Left ventricle myocardium inferior (tissue), 1 donor: ENCODE data around the gene GRIN2C. TPM values are rescaled to one million over a fixed set of nuclear protein-coding genes. Genes with fewer than 3 reads are reported as not detected.

Experiments
- DNase-seq: peaks from one replicate; pipeline ENCODE4 v3.0.0-alpha.2; 2020
- H3K27ac ChIP-seq: fragments of 200-600 bp; replicated peaks from 2 replicates; pipeline ENCODE4 v1.8.0; 2021
- H3K27me3 ChIP-seq: fragments of 200-600 bp; 2 replicates; pipeline ENCODE4 v1.8.0; 2021; ENCODE audit warnings: low read depth
- H3K36me3 ChIP-seq: fragments of 200-600 bp; 2 replicates; pipeline ENCODE4 v1.8.0; 2021
- H3K4me1 ChIP-seq: fragments of 200-600 bp; 2 replicates; pipeline ENCODE4 v1.8.0; 2021
- H3K4me3 ChIP-seq: fragments of 200-600 bp; 2 replicates; pipeline ENCODE4 v1.8.0; 2021; ENCODE audit warnings: mild to moderate bottlenecking, moderate library complexity
- H3K9me3 ChIP-seq: fragments of 200-600 bp; replicated peaks from 2 replicates; pipeline ENCODE4 v1.8.0; 2021
- intact Hi-C: fragments of 100-400 bp; cut with micrococcal nuclease; formaldehyde crosslinking; loops from one replicate; pipeline ENCODE4 v1.11.0; 2022
- total RNA-seq: library from RNA; stranded (reverse); fragmentation: NEBNext Ultra II Directional; extraction: Animal tissue kit (Norgen Biotek cat#: 25700); gene quantifications from one replicate; pipeline ENCODE4 v1.2.1, GENCODE V29; 2021
- TF ChIP-seq, protein P1 (sequence below): fragments of 200-600 bp; IDR thresholded peaks from 2 replicates; pipeline ENCODE4 v1.8.0; 2021; ENCODE audit warnings: antibody characterized with exemption, mild to moderate bottlenecking, borderline replicate concordance
- donor health status: DM: no; HTN: yes; CAD: no; lungs with severe emphysema.

The GRIN2C gene
- total RNA-seq, 1 donor from 2014 or later = 0.52 TPM

GRCh38 chr17:74882517-74883240 is 23.0 kb upstream of the GRIN2C start:
- Histone ChIP-seq H3K4me3 (no peak overlapping the region), H3K4me1 (peaks cover 10% of the 10 kb centered on the region), H3K36me3 (no peaks in the 10 kb centered on the region), H3K9me3 (no peaks in the 10 kb centered on the region), H3K27me3 (peaks cover 38% of the 10 kb centered on the region), H3K27ac (no peak overlapping the region)
- intact Hi-C loops = no loop called here
- DNase-seq = no peak
- TF ChIP-seq, protein P1, sequence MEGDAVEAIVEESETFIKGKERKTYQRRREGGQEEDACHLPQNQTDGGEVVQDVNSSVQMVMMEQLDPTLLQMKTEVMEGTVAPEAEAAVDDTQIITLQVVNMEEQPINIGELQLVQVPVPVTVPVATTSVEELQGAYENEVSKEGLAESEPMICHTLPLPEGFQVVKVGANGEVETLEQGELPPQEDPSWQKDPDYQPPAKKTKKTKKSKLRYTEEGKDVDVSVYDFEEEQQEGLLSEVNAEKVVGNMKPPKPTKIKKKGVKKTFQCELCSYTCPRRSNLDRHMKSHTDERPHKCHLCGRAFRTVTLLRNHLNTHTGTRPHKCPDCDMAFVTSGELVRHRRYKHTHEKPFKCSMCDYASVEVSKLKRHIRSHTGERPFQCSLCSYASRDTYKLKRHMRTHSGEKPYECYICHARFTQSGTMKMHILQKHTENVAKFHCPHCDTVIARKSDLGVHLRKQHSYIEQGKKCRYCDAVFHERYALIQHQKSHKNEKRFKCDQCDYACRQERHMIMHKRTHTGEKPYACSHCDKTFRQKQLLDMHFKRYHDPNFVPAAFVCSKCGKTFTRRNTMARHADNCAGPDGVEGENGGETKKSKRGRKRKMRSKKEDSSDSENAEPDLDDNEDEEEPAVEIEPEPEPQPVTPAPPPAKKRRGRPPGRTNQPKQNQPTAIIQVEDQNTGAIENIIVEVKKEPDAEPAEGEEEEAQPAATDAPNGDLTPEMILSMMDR = no peak

DNA sequence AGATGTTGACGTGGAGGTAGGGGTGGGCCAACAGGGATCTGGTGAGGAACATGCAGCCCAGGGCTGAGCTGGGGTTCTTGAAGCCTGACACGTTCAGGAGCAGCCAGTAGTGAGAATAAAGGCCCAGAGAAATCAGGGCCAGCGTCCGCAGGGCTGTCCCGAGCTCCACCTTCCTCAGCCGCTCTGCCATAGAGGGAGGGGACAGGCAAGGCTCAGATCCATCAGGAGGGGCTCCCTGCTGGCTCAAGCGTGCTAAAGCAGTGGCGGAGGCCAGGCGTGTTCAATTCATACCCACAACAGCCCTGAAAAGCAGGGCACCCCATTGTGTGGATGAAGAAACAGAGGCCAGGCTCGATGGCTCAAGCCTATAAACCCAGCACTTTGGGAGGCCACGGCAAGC is 21.4 kb upstream of the GRIN2C start:
- no peak for DNase-seq
- Histone ChIP-seq H3K27ac (no peak overlapping the region), H3K9me3 (no peaks in the 10 kb centered on the region), H3K4me1 (peaks cover 20% of the 10 kb centered on the region), H3K27me3 (peaks cover 22% of the 10 kb centered on the region), H3K36me3 (no peaks in the 10 kb centered on the region), H3K4me3 (no peak overlapping the region)
- TF ChIP-seq, protein P1 = no peak
- intact Hi-C loops = no loop called here

- DNase-seq = no peak
- TF ChIP-seq, protein P1 = no peak
- Histone ChIP-seq H3K27me3 (peaks cover 8% of the 10 kb centered on the region), H3K27ac (no peak overlapping the region), H3K9me3 (no peaks in the 10 kb centered on the region), H3K36me3 (no peaks in the 10 kb centered on the region), H3K4me1 (peaks cover 20% of the 10 kb centered on the region), H3K4me3 (no peak overlapping the region)
- intact Hi-C loops = no loop called here
Measured at GRCh38 chr17:74879308-74879707, 19.6 kb upstream of the GRIN2C start.

GRCh38 chr17:74878658-74879057 is 19.0 kb upstream of the GRIN2C start:
- Histone ChIP-seq H3K4me1 (peaks cover 27% of the 10 kb centered on the region), H3K27ac (no peak overlapping the region), H3K36me3 (no peaks in the 10 kb centered on the region), H3K9me3 (no peaks in the 10 kb centered on the region), H3K27me3 (peaks cover 8% of the 10 kb centered on the region), H3K4me3 (no peak overlapping the region)
- intact Hi-C loops = no loop called here
- TF ChIP-seq, protein P1 = no peak
- DNase-seq = no peak

- intact Hi-C loops = no loop called here
- peaks cover 3% of the 10 kb centered on the region for H3K27me3 ChIP-seq
- TF ChIP-seq, protein P1 = no peak
- H3K36me3 ChIP-seq = no peaks in the 10 kb centered on the region
- peaks cover 29% of the 10 kb centered on the region for H3K4me1 ChIP-seq
- H3K27ac ChIP-seq = peak overlapping the region; percentile 38
- H3K4me3 ChIP-seq = no peak overlapping the region
- H3K9me3 ChIP-seq = no peaks in the 10 kb centered on the region
- no peak for DNase-seq
Measured at GRCh38 chr17:74877592-74878548, 18.2 kb upstream of the GRIN2C start.
